ENCODE results near the gene PVALB.

Gene PVALB

GRCh38 chr22:36809351-36809750 lies 7.5 kb downstream of the PVALB start:
- DNase-seq = no peak

GRCh38 chr22:36808721-36809344 lies 8.0 kb downstream of the PVALB start:
- no peak for DNase-seq

DNA sequence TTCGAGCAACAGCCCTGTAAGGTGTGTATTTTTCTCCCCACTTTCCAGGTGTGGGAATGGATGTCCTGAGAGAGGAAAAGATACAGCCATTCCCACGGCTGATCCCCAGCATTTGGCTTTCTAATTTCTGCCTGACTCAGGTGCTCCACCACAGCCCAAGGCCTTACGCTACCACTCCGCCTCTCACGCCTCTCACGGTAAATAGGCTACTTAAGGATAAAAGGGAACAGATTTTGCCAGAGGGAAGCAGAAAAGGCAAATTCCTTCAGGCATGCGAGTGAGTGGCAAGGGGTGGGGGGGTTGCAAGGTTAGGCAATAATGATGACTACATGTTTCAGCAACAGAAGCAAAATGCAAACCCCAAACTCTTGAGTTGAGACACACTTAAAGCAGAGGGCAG lies 9.2 kb downstream of the PVALB start:
- DNase-seq = no peak

- no peak for DNase-seq
Measured at GRCh38 chr22:36806835-36807234, 10.0 kb downstream of the PVALB start.

DNA sequence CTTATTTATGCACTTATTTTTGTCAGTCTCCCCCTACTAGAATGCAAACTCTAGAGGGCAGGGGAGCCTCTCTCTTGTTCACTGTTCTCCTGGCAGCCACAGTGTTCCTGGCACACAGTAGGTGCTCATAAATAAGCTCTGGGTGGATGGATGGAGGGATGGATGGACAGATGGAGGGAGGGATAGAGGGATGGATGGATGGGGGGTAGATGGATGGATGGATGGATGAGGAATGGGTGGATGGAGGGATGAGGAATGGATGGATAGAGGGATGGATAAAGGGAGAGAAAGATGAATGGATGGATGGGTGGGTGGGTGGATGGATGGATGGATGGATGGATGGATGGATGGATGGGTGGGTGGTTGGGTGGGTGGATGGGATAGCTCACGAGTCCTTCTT lies 13.5 kb downstream of the PVALB start:
- no peak for DNase-seq

GRCh38 chr22:36798674-36799066 lies 18.2 kb downstream of the PVALB start:
- DNase-seq = no peak

DNA sequence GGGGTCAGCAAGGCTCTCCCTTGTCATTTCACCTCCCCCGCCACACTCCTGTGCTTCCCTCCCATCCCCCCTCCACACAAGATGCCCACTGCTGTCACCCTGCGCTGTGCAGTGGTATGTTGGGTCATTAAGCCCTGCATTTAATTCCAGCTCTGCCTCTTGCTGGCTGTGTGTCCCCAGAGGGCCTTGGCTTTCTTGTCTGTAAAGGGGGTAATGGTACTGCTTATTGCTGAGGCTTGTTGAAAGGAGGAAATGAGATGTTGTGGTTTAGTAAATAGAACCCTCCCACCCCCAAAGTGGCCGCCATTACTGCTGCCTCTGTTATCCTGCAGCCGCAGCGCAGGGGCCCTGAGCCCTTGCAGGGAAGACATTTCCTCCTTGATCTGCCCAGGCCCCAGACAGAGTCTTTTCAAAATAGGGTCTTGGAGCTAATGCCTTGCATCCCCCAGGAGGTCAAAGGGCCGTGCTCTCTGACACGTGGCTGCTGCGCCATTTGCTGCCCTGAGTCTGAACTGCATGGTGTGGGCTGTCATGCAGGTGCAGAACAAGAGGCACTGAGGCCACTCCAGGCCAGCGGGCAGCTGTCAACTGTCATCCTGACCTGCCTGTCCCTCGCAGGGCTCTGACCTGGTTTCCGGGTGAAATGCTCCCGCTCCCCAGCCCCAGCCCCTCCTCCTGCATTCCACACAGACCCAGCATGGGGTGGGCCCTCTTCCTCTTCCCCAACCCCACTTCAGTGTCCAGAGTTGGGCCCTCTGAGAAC lies 18.7 kb downstream of the PVALB start:
- DNase-seq = no peak

GRCh38 chr22:36797374-36797773 lies 19.5 kb downstream of the PVALB start:
- no peak for DNase-seq

DNA sequence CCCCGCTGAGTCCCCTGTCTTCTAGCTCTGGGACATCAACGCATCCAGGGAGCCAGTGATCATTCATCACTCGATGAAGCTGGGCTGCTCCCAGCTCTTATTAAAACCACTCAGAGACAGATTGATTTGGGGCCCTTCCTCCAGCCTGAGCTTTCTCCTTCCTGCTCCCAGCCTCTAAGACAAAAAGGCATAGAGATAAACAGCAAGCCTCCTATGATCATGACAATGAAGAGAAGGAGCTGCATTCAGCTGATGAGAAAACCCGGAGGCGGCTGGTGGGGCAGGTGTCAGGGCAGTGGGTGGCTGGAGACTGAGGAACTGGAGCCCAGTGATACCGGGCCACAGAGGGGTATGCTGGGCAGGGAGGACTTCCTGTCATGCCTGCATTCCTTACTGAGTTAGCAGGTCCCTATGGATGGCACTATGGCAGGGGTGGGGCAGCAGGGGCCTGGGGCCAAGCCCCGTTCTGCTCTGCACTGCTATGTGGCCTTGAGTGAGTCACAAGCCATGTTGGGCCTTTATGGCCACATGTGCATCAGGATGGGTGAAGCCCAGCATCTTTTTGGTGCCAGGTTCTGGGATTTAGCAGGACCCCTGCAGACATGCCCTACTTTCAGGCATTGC lies 20.2 kb downstream of the PVALB start:
- no peak for DNase-seq

- DNase-seq = no peak
Measured at GRCh38 chr22:36795633-36796032, 21.2 kb downstream of the PVALB start.

- DNase-seq = no peak
Measured at GRCh38 chr22:36790648-36791047, 26.2 kb downstream of the PVALB start.

- DNase-seq = no peak
Measured at GRCh38 chr22:36787204-36787988, 29.4 kb downstream of the PVALB start.

DNA sequence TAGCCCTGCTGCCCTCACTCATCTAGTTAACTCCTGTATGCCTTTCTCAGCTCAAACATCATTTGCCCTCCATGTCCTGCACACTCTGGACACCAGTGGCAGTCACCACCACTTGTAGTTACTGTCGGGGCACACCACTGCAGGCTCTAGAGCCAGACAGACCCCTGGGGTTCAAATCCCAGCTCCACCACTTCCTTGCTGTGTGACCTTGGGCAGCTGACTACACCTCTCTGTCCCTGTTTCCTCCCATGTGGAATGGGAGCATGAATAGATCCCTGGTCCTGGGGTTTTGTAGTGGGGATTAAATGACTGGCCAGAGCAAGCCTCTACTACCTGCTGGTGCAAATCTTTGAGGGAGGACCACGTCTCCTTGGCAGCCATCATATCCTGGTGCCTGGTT lies 33.1 kb downstream of the PVALB start:
- DNase-seq = no peak

- peak; percentile 75 for DNase-seq
Measured at GRCh38 chr22:36781656-36782627, 34.9 kb downstream of the PVALB start.

DNA sequence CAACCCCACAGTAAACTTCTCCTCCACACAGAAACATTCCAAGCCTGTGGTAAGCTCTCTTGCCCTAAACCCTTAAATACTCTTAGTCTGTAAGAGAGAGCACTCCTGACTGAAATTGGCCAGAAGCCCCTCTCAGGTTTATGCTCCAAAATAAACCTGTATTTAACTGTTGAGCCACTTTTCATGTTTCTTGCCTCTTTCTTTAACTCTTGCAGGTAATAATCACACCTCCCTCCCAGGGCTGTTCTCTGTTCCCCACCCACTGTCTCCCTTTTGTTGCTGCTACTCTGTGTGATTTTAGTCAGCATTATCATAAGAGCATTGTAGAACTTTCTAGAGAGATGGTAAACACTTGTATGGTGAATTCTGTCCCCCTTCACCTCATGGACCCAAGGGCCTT lies 38.8 kb downstream of the PVALB start:
- no peak for DNase-seq

DNA sequence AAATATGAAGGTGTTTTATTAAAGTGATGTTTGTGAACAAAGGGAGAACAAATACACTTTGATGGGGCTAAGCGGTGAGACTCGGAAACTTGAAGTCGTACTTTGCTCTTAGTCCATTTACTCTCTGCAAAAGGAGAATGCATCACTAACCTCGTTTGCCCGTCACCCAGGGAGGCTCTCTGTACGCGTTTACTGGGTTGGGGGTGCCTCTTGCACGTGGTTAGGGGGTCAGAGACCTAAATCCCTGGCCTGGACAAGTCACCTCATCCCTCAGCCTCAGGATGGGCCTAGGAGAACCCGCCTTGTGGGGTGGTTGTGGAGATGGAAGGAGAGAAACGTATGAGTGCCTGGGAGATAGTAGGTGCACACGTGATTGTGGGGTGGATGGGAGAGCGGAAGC lies 40.1 kb downstream of the PVALB start:
- DNase-seq = no peak

GRCh38 chr22:36775964-36776669 lies 40.7 kb downstream of the PVALB start, which contains the start of gene IFT27:
Gene IFT27 (minus strand): TSS chr22:36776119. CDS start chr22:36775707, 412 bp downstream.
- peak; percentile 99 for DNase-seq

GRCh38 chr22:36775586-36775963 lies 41.3 kb downstream of the PVALB start:
- peak; percentile 47 for DNase-seq

DNA sequence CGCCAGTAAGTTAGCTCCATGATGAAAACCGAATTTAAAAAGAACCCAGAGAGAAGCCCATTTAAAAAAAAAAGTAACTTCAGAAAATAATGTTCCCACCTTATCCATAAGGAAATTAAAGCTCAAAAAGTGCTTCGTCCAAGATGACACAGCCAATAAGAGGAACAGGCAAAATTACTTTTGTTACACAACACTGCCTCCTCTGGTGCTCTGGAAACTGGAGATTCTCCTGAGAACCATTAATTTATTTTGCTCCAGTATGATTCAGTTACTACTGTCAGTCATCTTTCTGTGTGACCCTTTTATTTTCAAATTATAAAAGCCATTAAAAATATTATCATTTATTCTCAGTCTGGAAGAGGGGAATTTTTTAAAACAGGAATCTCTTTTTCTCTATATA lies 42.9 kb downstream of the PVALB start:
- DNase-seq = no peak

- no peak for DNase-seq
Measured at GRCh38 chr22:36772451-36772850, 44.4 kb downstream of the PVALB start.

DNA sequence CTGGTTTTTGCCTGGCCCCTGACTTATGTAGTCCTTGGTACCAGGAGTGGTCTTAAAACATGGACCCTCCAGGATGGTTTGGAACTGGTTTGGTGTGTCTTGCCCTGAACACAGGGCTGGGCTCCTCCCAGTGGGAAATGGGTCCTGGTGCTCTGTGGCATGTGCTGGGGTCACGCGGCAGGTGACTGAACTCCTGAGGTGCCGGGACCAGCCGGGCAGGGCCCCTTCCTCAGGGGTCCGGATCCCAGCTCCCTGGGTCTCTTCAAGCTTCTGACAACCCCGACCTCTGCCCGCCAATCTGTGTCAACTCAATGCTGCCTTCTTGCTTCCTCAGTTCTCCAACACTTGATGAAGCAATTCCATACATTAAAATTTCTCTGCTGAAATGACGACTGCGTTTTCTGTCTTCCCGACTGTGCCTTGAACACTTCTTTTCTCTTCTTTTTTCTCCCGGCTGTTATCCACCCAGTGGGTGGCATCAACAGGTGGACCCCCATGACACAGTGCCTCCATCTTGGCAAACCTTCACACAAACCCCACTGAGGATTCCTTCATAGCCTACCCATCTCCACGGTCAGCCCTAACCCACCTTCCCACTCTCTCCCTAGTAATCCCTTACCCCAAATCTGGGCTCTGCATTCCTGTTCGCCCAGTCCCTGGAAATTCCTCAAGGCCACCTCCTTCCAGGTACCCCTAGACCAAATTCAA lies 45.3 kb downstream of the PVALB start:
- DNase-seq = no peak

Data from central memory CD4-positive, alpha-beta T cell (primary cell).